Measurements from ENCODE around the gene HSDL1. TPM values are rescaled to one million over a fixed set of nuclear protein-coding genes. Genes with fewer than 3 reads are reported as not detected.

Gene HSDL1
- total and polyA plus RNA-seq, 2 of the 4 experiments (the other 2 are of a cell fraction): 11.6 to 18.3 TPM

DNA sequence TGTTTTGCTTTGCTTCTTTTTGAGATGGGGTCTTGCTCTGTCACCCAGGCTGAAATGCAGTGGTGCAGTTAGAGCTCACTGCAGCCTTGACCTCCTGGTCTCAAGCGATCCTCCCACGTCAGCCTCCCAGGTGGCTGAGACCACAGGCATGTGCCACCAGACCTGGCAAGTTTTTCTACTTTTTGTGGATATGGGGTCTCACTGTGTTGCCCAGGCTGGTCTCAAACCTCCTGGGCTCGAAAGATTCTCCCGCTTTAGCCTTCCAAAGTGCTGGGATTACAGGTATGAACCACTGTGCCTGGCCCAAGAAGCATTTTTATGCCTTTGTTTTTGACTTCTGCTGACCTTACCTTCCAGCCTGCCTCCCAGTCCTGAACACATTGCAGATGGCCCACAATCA lies 10.2 kb upstream of the HSDL1 start:
- Histone ChIP-seq H4K5ac (ENCODE audit: low read depth, low read length) (no peak overlapping the region), H2BK20ac (ENCODE audit: low read depth, low read length) (no peak overlapping the region), H3K4me1 (ENCODE audit: control insufficient read depth, insufficient read depth, low read length) (no peaks in the 10 kb centered on the region), H3K9me1 (ENCODE audit: insufficient read depth, low read length) (no peaks in the 10 kb centered on the region), H4K91ac (ENCODE audit: insufficient read depth, low read depth, low read length) (no peak overlapping the region), H4K20me1 (ENCODE audit: insufficient read depth, low read length) (no peaks in the 10 kb centered on the region), H3K36me3 (ENCODE audit: control insufficient read depth, insufficient read depth, low read length) (no peaks in the 10 kb centered on the region), H3K9ac (ENCODE audit: low read depth, low read length) (no peak overlapping the region), H3K4ac (ENCODE audit: low read depth, low read length) (no peak overlapping the region), H2AK5ac (ENCODE audit: low read depth, low read length) (no peak overlapping the region), H4K8ac (ENCODE audit: low read depth in 2 of 2, low read length in 2 of 2) (no peak overlapping the region), H3K27ac (ENCODE audit: insufficient read depth, low read length) (no peak overlapping the region), H3K9me3 (ENCODE audit: control insufficient read depth, insufficient read depth, low read length) (peaks cover 2% of the 10 kb centered on the region; the same call in 1 of the 2 replicates), H2AK9ac (replicated peaks; ENCODE audit: low read depth, low read length, poor library complexity) (no peak overlapping the region), H3K18ac (ENCODE audit: low read depth, low read length) (no peak overlapping the region), H2BK5ac (ENCODE audit: low read depth, low read length, poor library complexity, severe bottlenecking) (no peak overlapping the region), H3K79me1 (ENCODE audit: low read depth in 1 of 2, low read length in 2 of 2) (no peaks in the 10 kb centered on the region), H3K23ac (ENCODE audit: low read depth, low read length) (no peak overlapping the region), H3K27me3 (ENCODE audit: control insufficient read depth, insufficient read depth, low read length) (peaks cover 34% of the 10 kb centered on the region), H3K56ac (ENCODE audit: extremely low read depth, insufficient read depth, low read length) (no peak overlapping the region), H3K4me2 (ENCODE audit: low read depth, low read length) (no peak overlapping the region), H3K14ac (replicated peaks; ENCODE audit: low read depth, low read length) (no peak overlapping the region), H3K4me3 (ENCODE audit: insufficient read depth, low read depth, low read length) (no peak overlapping the region), H2BK15ac (ENCODE audit: low read depth, low read length) (no peak overlapping the region), H2AFZ (replicated peaks; ENCODE audit: low read length, poor library complexity) (no peak overlapping the region), H2BK120ac (ENCODE audit: low read depth, low read length) (no peak overlapping the region)
- BruUV-seq (replicated peaks): no TSS peak
- in situ Hi-C loops (cut with MboI; ENCODE audit: low sequenced_read_pairs) (no loop called here), dilution Hi-C loops (cut with HindIII; ENCODE audit: low sequenced_read_pairs, unreplicated experiment) (no loop called here), intact Hi-C loops (cut with micrococcal nuclease) (no loop called here)
- DNase-seq (no peak), ATAC-seq (ENCODE audit: low read depth) (no peak)
- TF ChIP-seq MAFK (IDR thresholded peaks at IDR 0.05; ENCODE audit: low read depth, low read length): no peak
- TF ChIP-seq, protein P1, sequence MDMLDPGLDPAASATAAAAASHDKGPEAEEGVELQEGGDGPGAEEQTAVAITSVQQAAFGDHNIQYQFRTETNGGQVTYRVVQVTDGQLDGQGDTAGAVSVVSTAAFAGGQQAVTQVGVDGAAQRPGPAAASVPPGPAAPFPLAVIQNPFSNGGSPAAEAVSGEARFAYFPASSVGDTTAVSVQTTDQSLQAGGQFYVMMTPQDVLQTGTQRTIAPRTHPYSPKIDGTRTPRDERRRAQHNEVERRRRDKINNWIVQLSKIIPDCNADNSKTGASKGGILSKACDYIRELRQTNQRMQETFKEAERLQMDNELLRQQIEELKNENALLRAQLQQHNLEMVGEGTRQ (IDR thresholded peaks at IDR 0.05; ENCODE audit: low read depth, low read length): no peak
- TF ChIP-seq NFE2L2 (IDR thresholded peaks at IDR 0.05; ENCODE audit: low read depth, low read length): no peak
- no peak for TF ChIP-seq FOS (IDR thresholded peaks at IDR 0.05; ENCODE audit: low read depth, low read length)
- TF ChIP-seq RAD21 (IDR thresholded peaks at IDR 0.05; ENCODE audit: low read length): no peak
- TF ChIP-seq POLR2A (IDR thresholded peaks at IDR 0.05; ENCODE audit: low read depth, low read length): no peak
- TF ChIP-seq MXI1 (IDR thresholded peaks at IDR 0.05; ENCODE audit: borderline replicate concordance, low read depth, low read length): no peak
- TF ChIP-seq SMC3 (IDR thresholded peaks at IDR 0.05; ENCODE audit: low read depth, low read length): no peak
- no peak for TF ChIP-seq MAZ (IDR thresholded peaks at IDR 0.05; ENCODE audit: borderline replicate concordance, low read depth, low read length)
- TF ChIP-seq, protein P2, sequence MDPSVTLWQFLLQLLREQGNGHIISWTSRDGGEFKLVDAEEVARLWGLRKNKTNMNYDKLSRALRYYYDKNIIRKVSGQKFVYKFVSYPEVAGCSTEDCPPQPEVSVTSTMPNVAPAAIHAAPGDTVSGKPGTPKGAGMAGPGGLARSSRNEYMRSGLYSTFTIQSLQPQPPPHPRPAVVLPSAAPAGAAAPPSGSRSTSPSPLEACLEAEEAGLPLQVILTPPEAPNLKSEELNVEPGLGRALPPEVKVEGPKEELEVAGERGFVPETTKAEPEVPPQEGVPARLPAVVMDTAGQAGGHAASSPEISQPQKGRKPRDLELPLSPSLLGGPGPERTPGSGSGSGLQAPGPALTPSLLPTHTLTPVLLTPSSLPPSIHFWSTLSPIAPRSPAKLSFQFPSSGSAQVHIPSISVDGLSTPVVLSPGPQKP (IDR thresholded peaks at IDR 0.05; ENCODE audit: borderline replicate concordance, low read depth, low read length): no peak
- TF ChIP-seq, protein P3, sequence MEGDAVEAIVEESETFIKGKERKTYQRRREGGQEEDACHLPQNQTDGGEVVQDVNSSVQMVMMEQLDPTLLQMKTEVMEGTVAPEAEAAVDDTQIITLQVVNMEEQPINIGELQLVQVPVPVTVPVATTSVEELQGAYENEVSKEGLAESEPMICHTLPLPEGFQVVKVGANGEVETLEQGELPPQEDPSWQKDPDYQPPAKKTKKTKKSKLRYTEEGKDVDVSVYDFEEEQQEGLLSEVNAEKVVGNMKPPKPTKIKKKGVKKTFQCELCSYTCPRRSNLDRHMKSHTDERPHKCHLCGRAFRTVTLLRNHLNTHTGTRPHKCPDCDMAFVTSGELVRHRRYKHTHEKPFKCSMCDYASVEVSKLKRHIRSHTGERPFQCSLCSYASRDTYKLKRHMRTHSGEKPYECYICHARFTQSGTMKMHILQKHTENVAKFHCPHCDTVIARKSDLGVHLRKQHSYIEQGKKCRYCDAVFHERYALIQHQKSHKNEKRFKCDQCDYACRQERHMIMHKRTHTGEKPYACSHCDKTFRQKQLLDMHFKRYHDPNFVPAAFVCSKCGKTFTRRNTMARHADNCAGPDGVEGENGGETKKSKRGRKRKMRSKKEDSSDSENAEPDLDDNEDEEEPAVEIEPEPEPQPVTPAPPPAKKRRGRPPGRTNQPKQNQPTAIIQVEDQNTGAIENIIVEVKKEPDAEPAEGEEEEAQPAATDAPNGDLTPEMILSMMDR (conservative IDR thresholded peaks at IDR 0.05; ENCODE audit: low read depth, low read length): no peak
- TF ChIP-seq RFX5 (IDR thresholded peaks at IDR 0.05; ENCODE audit: low read depth, low read length): no peak
- no peak for TF ChIP-seq BHLHE40 (IDR thresholded peaks at IDR 0.05; ENCODE audit: low read depth, low read length)
- 90% methylated on average over 4 of the region's 4 CpGs; no CpG with 5 or more reads in 1 of the 2 experiments for WGBS, 2 experiments (ENCODE audit: extremely low coverage in 2 of 2, insufficient read length in 1 of 2)
- ChIA-PET POLR2A (ENCODE audit: unreplicated experiment) (no interaction called here), CTCF (no interaction called here)
